Right ventricle myocardium superior (tissue), 1 donor: ENCODE measurements around the gene KCNIP3. TPM values are rescaled to one million over a fixed set of nuclear protein-coding genes. Genes with fewer than 3 reads are reported as not detected.

Experiments used
- ATAC-seq: fragments of 200-7000 bp; cut with Tn5 transposase; one replicate; pipeline ENCODE4 v1.9.1; 2020; ENCODE audit warnings: mild to moderate bottlenecking; ENCODE audit not compliant: poor library complexity
- DNase-seq: peaks from one replicate; pipeline ENCODE4 v3.0.0-alpha.2; 2020
- intact Hi-C: fragments of 100-400 bp; cut with DNase I; formaldehyde crosslinking; loops from one replicate; pipeline ENCODE4 v1.11.2; 2022
- total RNA-seq: library from RNA; stranded (reverse); fragmentation: NEBNext Ultra II Directional; extraction: Animal tissue kit (Norgen Biotek cat#: 25700); gene quantifications from one replicate; pipeline ENCODE4 v1.2.1, GENCODE V29; 2021
- donor health status: DM: no; HTN: yes; CAD: no; lungs with severe emphysema.

The KCNIP3 gene
- total RNA-seq, 1 donor from 2014 or later = 8.4 TPM

- ATAC-seq (no peak), DNase-seq (no peak)
- intact Hi-C loops = no loop called here
Observed at GRCh38 chr2:95273566-95274290, 23.4 kb upstream of the KCNIP3 start.

- ATAC-seq = no peak
- DNase-seq = no peak
Observed at GRCh38 chr2:95274291-95275150, 22.6 kb upstream of the KCNIP3 start, which contains the start of gene PROM2. Gene PROM2 (plus strand): TSS chr2:95274449. CDS start chr2:95274586, 137 bp downstream.

GRCh38 chr2:95275151-95275515 is 22.0 kb upstream of the KCNIP3 start:
- ATAC-seq = no peak
- no peak for DNase-seq
- intact Hi-C loops = no loop called here

More at GRCh38 chr2:95274291-95275150, 22.6 kb upstream of the KCNIP3 start, which contains the start of gene PROM2:
- intact Hi-C loops = no loop called here

GRCh38 chr2:95275601-95276243 is 21.4 kb upstream of the KCNIP3 start:
- intact Hi-C loops = no loop called here
- peak; percentile 34 for DNase-seq
- no peak for ATAC-seq

- intact Hi-C loops = no loop called here
- DNase-seq (peak; percentile 18), ATAC-seq (no peak)
Observed at GRCh38 chr2:95276244-95276887, 20.8 kb upstream of the KCNIP3 start.

GRCh38 chr2:95276888-95277245 is 20.3 kb upstream of the KCNIP3 start:
- ATAC-seq (no peak), DNase-seq (peak; percentile 17)
- intact Hi-C loops = no loop called here

- ATAC-seq (peak; percentile 31), DNase-seq (peak; percentile 26)
- intact Hi-C loops = no loop called here
Observed at GRCh38 chr2:95277246-95277906, 19.8 kb upstream of the KCNIP3 start.

- DNase-seq (peak; percentile 32), ATAC-seq (no peak)
- intact Hi-C loops = no loop called here
Observed at GRCh38 chr2:95278051-95278471, 19.1 kb upstream of the KCNIP3 start.

GRCh38 chr2:95278637-95279225 is 18.4 kb upstream of the KCNIP3 start:
- ATAC-seq = no peak
- intact Hi-C loops = no loop called here
- DNase-seq = peak; percentile 27

GRCh38 chr2:95279435-95280035 is 17.6 kb upstream of the KCNIP3 start:
- ATAC-seq (no peak), DNase-seq (peak; percentile 25)
- intact Hi-C loops = no loop called here

- ATAC-seq (no peak), DNase-seq (no peak)
- intact Hi-C loops = no loop called here
Observed at GRCh38 chr2:95281071-95281470, 16.1 kb upstream of the KCNIP3 start.

- ATAC-seq (no peak), DNase-seq (no peak)
- intact Hi-C loops = no loop called here
Observed at GRCh38 chr2:95281786-95282185, 15.4 kb upstream of the KCNIP3 start.

GRCh38 chr2:95282458-95282857 is 14.7 kb upstream of the KCNIP3 start:
- DNase-seq (no peak), ATAC-seq (no peak)
- intact Hi-C loops = no loop called here

GRCh38 chr2:95283562-95283961 is 13.6 kb upstream of the KCNIP3 start:
- DNase-seq (no peak), ATAC-seq (no peak)
- intact Hi-C loops = no loop called here

GRCh38 chr2:95284886-95285541 is 12.1 kb upstream of the KCNIP3 start:
- ATAC-seq (no peak), DNase-seq (no peak)
- intact Hi-C loops = no loop called here

GRCh38 chr2:95285542-95285932 is 11.6 kb upstream of the KCNIP3 start:
- intact Hi-C loops = no loop called here
- DNase-seq = no peak
- ATAC-seq = no peak

GRCh38 chr2:95287336-95287735 is 9.8 kb upstream of the KCNIP3 start:
- intact Hi-C loops = no loop called here
- ATAC-seq = no peak
- no peak for DNase-seq
